HepG2 (cell line): Measurements from ENCODE around the gene HINT1. TPM values are rescaled to one million over a fixed set of nuclear protein-coding genes. Genes with fewer than 3 reads are reported as not detected.

ENCODE experiments used
- ATAC-seq: fragments of 200-7000 bp; cut with Tn5 transposase; 3 replicates; pipeline ENCODE4 v1.9.1; 2020; ENCODE audit warnings: mild to moderate bottlenecking, moderate library complexity
- BruUV-seq: library from RNA; stranded (reverse); fragments of 400-500 nt; replicated peaks from 2 replicates; lab custom pipeline; 2021; lab: Mats Ljungman, UMichigan
- CTCF ChIA-PET: fragments of 300-600 bp; formaldehyde crosslinking; extraction: SDS; loops from one replicate; lab custom pipeline; 2021; ENCODE audit warnings: low total read pairs, inconsistent platforms, low intra/inter-chr PET ratio; lab: Yijun Ruan, JAX
- POLR2A ChIA-PET: fragments of 350-600 bp; sonication (Branson Sonifier 250); formaldehyde crosslinking; loops from one replicate; lab custom pipeline; 2020; ENCODE audit warnings: antibody characterized with exemption, inconsistent platforms; lab: Yijun Ruan, JAX
- DNase-seq: peaks from one replicate; pipeline ENCODE4 v3.0.0-alpha.2; 2015; ENCODE audit warnings: low spot score
- FAIRE-seq: peaks from 3 replicates; lab custom pipeline; 2011; peaks lifted over from hg19 to GRCh38; lab: Jason Lieb, UNC
- H2AFZ ChIP-seq: one replicate; pipeline ENCODE4 v1.6.1; 2011; ENCODE audit warnings: low read length, inconsistent platforms
- H3K27ac ChIP-seq: fragments of 300-600 bp; 3 replicates; pipeline ENCODE4 v1.8.0; 2011; ENCODE audit warnings: mixed run types, mild to moderate bottlenecking, mixed read lengths, low read length, inconsistent platforms; ENCODE audit not compliant: insufficient read depth; ENCODE audit errors: extremely low read length
- H3K27me3 ChIP-seq, 2 experiments: fragments of 200-600 bp in 1 of 2; 2 replicates in 1 of 2; 3 replicates in 1 of 2; pipeline versions ENCODE4 v1.6.0 to v1.8.0; 2011; ENCODE audit warnings: low read length in 2 of 2, mild to moderate bottlenecking in 2 of 2, moderate library complexity in 2 of 2, inconsistent platforms in 1 of 2; ENCODE audit not compliant: insufficient read depth in 2 of 2, control insufficient read depth in 1 of 2
- H3K36me3 ChIP-seq, 2 experiments: fragments of 200-600 bp in 1 of 2; replicated peaks in 1 of 2; 2 replicates in 1 of 2; 3 replicates in 1 of 2; pipeline versions ENCODE4 v1.5.1 to v1.8.0; 2011; ENCODE audit warnings: low read length in 2 of 2, inconsistent platforms in 1 of 2; ENCODE audit not compliant: insufficient read depth in 2 of 2, control insufficient read depth in 1 of 2
- H3K4me1 ChIP-seq: 2 replicates; pipeline ENCODE4 v1.5.1; 2012; ENCODE audit warnings: low read length, inconsistent platforms; ENCODE audit not compliant: insufficient read depth
- H3K4me2 ChIP-seq: 2 replicates; pipeline ENCODE4 v1.6.0; 2011; ENCODE audit warnings: low read depth, low read length, inconsistent platforms
- H3K4me3 ChIP-seq, 3 experiments: fragments of 200-600 bp in 1 of 3; sonication (generic), shearing (Covaris generic) in 1 of 3; replicated peaks in 1 of 3; 2 replicates each; pipeline ENCODE4 v1.5.1; 2011 to 2016; ENCODE audit warnings: low read length in 3 of 3, inconsistent platforms in 2 of 3, low read depth in 2 of 3, mild to moderate bottlenecking in 2 of 3, control low read depth in 1 of 3, mixed read lengths in 1 of 3; ENCODE audit not compliant: insufficient read depth in 1 of 3
- H3K79me2 ChIP-seq: one replicate; pipeline ENCODE4 v1.6.1; 2011; ENCODE audit warnings: low read length, inconsistent platforms; ENCODE audit not compliant: insufficient read depth
- H3K9ac ChIP-seq: 2 replicates; pipeline ENCODE4 v1.6.0; 2011; ENCODE audit warnings: mild to moderate bottlenecking, low read depth, low read length, inconsistent platforms; ENCODE audit not compliant: insufficient read depth
- H3K9me3 ChIP-seq: 2 replicates; pipeline ENCODE4 v1.5.1; 2012; ENCODE audit warnings: mild to moderate bottlenecking, low read length
- H4K20me1 ChIP-seq: 2 replicates; pipeline ENCODE4 v1.6.0; 2011; ENCODE audit warnings: inconsistent platforms, mild to moderate bottlenecking, low read length, moderate library complexity; ENCODE audit not compliant: insufficient read depth
- BRF2 ChIP-seq: sonication (generic); formaldehyde crosslinking; IDR thresholded peaks from 2 replicates; pipeline ENCODE4 v1.8.1; 2022; ENCODE audit warnings: mild to moderate bottlenecking, missing genetic modification reagents
- CREB1 ChIP-seq, 2 experiments: fragments of 450-650 bp in 1 of 2; IDR thresholded peaks; 2 replicates each; pipeline ENCODE4 v1.6.1; 2016 to 2017; ENCODE audit warnings: control low read depth in 1 of 2, mild to moderate bottlenecking in 1 of 2, missing compliant biosample characterization in 1 of 2, missing genetic modification characterization in 1 of 2
- GATA4 ChIP-seq: sonication (generic); IDR thresholded peaks from 2 replicates; pipeline ENCODE4 v1.6.1; 2016; ENCODE audit warnings: antibody characterized with exemption, low read depth, borderline replicate concordance
- HOXA3 ChIP-seq: sonication (generic); formaldehyde crosslinking; IDR thresholded peaks from 2 replicates; pipeline ENCODE4 v1.5.0; 2020; ENCODE audit warnings: missing genetic modification reagents
- NFATC3 ChIP-seq: sonication (generic); formaldehyde crosslinking; IDR thresholded peaks from 2 replicates; pipeline ENCODE4 v1.5.1; 2020; ENCODE audit warnings: mild to moderate bottlenecking, missing genetic modification reagents
- NPAS2 ChIP-seq: sonication (generic); formaldehyde crosslinking; IDR thresholded peaks from 2 replicates; pipeline ENCODE4 v1.8.0; 2022; ENCODE audit warnings: mild to moderate bottlenecking, missing genetic modification reagents, borderline replicate concordance
- U2AF2 ChIP-seq: fragments of 200-400 bp; formaldehyde crosslinking; IDR thresholded peaks from 2 replicates; pipeline ENCODE4 v1.6.1; 2017; ENCODE audit warnings: low read depth, mild to moderate bottlenecking, low read length
- ZBTB7A ChIP-seq: sonication (generic); formaldehyde crosslinking; IDR thresholded peaks from 2 replicates; pipeline ENCODE4 v1.8.0; 2022; ENCODE audit warnings: mild to moderate bottlenecking, missing genetic modification reagents
- ZNF563 ChIP-seq: sonication (generic); formaldehyde crosslinking; IDR thresholded peaks from 2 replicates; pipeline ENCODE4 v1.8.0; 2022; ENCODE audit warnings: mild to moderate bottlenecking, moderate library complexity, missing genetic modification reagents
- ZSCAN21 ChIP-seq: sonication (generic); formaldehyde crosslinking; IDR thresholded peaks from 2 replicates; pipeline ENCODE4 v1.8.0; 2022; ENCODE audit warnings: mild to moderate bottlenecking, missing genetic modification reagents, moderate library complexity, borderline replicate concordance
- ZUFSP ChIP-seq: sonication (generic); formaldehyde crosslinking; IDR thresholded peaks from 2 replicates; pipeline ENCODE4 v1.9.0; 2021; ENCODE audit warnings: missing genetic modification reagents, mild to moderate bottlenecking, borderline replicate concordance
- WGBS: methylation state at CpG from one replicate; pipeline ENCODE4 v1.1.6; 2017; ENCODE audit warnings: low lambda C conversion rate; 5-methylcytosine and 5-hydroxymethylcytosine counted together
- in situ Hi-C: cut with HindIII; loops from 2 replicates; pipeline ENCODE4 v1.10.0; 2017; ENCODE audit warnings: low pct_unique_long_range_greater_than_20kb; ENCODE audit not compliant: extremely low pct_ligation_motif_present
- intact Hi-C: fragments of 100-400 bp; cut with micrococcal nuclease; formaldehyde crosslinking; loops from one replicate; pipeline ENCODE4 v1.10.0; 2022; ENCODE audit not compliant: unreplicated experiment
- polyA plus RNA-seq, 8 experiments: library from polyadenylated mRNA; depleted of rRNA in 3 of 8; stranded (reverse) in 7 of 8; unstranded in 1 of 8; fragments of >200 nt; fragmentation: Illumina TruSeq in 4 of 8; extraction: Trizol in 4 of 8; gene quantifications; 2 replicates each; pipeline versions ENCODE4 v1.2.1 to v1.2.3, GENCODE V29; 2011 to 2016; ENCODE audit warnings: low read depth in 4 of 8, missing spikeins in 1 of 8, mixed read lengths in 1 of 8; ENCODE audit not compliant: insufficient read depth in 1 of 8
- total RNA-seq, 5 experiments: library from RNA; depleted of rRNA; stranded (reverse); fragments of >200 nt; fragmentation: Illumina TruSeq; extraction: Trizol; gene quantifications; 2 replicates each; pipeline ENCODE4 v1.2.3, GENCODE V29; 2016; ENCODE audit warnings: low read depth in 1 of 5

HINT1 gene
- total and polyA plus RNA-seq, 2 of the 13 experiments (the other 11 are each of a cell fraction or from before 2014, with no cell fraction given), result 428 to 997 TPM

- TF ChIP-seq ZUFSP (CRISPR knock-in tag) (no peak), U2AF2 (no peak), BRF2 (CRISPR knock-in tag) (no peak), ZNF563 (CRISPR knock-in tag) (no peak), NPAS2 (CRISPR knock-in tag) (no peak)
- TF ChIP-seq, all 625 proteins: peak for 0
Measured at GRCh38 chr5:131209506-131210150, 44.6 kb upstream of the HINT1 start (continued).

- no peak for TF ChIP-seq GATA4
- TF ChIP-seq ZBTB7A (CRISPR knock-in tag), result no peak
- no peak for TF ChIP-seq NFATC3 (CRISPR knock-in tag)
- TF ChIP-seq HOXA3 (CRISPR knock-in tag), result no peak
- TF ChIP-seq ZSCAN21 (CRISPR knock-in tag), result no peak
- TF ChIP-seq CREB1 (IDR thresholded peaks at IDR 0.05), result no peak
- no peak for TF ChIP-seq CREB1 (CRISPR knock-in tag; IDR thresholded peaks at IDR 0.05)
- TF ChIP-seq, all 625 proteins: peak for 0
- DNase-seq (no peak), ATAC-seq (no peak), FAIRE-seq (no peak)
- Histone ChIP-seq H3K36me3 (no peaks in the 10 kb centered on the region), H3K9me3 (no peaks in the 10 kb centered on the region), H3K79me2 (no peaks in the 10 kb centered on the region), H3K4me3 (no peak overlapping the region), H2AFZ (no peak overlapping the region), H4K20me1 (no peaks in the 10 kb centered on the region), H3K4me1 (no peaks in the 10 kb centered on the region), H3K4me2 (no peak overlapping the region), H3K27me3 (no peaks in the 10 kb centered on the region; a peak in 1 of 5 replicates), H3K9ac (no peak overlapping the region), H3K27ac (no peak overlapping the region)
- in situ Hi-C loops (no loop called here), intact Hi-C loops (no loop called here)
- POLR2A ChIA-PET, result no interaction called here
- no TSS peak for BruUV-seq
- 27% methylated on average over 1 of the region's 1 CpG for WGBS
- CTCF ChIA-PET, result no interaction called here
Measured at GRCh38 chr5:131209175-131209505, 44.1 kb upstream of the HINT1 start.
